Activated CD8-positive, alpha-beta memory T cell treated with anti-CD3 and anti-CD28 coated beads, Interleukin-2, amount 50 U/mL, for 4 hours (primary cell): ENCODE data around the gene RGMB.
A peak's percentile ranks its signal among the peaks of the same experiment; 100 is the strongest.

Experiments
- DNase-seq: peaks from one replicate; pipeline ENCODE4 v3.0.0-alpha.2; 2020

Gene RGMB

DNA sequence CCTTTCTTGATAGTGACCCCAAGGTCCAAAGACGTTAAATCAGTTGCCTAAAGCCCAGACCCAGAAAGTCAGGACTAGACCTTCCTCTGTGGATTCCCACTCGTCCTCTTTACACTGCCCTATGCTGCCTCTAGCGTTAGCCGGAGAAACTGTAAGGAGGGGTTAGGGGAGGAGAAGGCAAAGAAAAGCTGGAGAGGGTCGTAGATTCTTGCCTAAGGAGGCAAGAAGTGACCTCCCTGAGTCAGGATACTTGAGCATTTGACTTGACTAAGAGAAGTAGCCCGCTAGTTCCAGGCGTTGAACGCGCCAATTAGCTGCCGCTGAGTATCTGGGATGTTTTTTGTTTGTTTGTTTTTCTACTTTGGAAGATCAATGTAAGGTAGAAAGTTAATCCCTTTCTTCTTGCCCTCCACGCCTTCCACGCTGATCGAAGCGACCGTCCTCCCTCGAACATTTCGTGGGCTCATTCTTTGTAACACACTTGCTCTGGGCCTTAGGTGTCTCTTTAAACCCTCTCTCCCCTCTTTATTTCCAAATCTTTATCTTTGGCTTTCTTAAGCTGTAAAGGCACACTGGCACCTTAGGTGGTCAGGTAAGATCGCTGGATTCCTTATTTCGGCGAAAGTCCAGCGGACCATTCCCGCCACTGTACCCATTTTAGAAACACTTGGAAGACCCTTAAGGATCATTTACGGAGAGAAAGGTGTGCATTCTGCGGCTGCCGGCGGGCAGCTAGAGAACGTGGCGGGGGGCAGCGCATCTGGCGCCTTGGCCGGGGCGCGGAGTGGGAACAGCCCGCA is 5.1 kb upstream of the RGMB start:
- peak; percentile 31 for DNase-seq

DNA sequence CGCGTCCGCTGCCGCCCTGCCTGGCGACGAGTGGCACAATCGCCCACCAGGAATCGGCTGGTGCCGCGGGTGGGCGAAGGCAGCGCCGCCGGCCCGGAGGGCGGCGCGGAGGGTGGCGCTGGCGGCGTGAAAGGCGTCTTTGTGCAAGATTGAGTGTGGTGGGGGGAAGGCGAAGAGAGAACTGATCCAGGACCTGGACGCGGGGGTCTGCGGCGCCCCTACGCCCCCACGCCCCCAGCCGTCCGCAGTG is 4.6 kb upstream of the RGMB start:
- no peak for DNase-seq

DNA sequence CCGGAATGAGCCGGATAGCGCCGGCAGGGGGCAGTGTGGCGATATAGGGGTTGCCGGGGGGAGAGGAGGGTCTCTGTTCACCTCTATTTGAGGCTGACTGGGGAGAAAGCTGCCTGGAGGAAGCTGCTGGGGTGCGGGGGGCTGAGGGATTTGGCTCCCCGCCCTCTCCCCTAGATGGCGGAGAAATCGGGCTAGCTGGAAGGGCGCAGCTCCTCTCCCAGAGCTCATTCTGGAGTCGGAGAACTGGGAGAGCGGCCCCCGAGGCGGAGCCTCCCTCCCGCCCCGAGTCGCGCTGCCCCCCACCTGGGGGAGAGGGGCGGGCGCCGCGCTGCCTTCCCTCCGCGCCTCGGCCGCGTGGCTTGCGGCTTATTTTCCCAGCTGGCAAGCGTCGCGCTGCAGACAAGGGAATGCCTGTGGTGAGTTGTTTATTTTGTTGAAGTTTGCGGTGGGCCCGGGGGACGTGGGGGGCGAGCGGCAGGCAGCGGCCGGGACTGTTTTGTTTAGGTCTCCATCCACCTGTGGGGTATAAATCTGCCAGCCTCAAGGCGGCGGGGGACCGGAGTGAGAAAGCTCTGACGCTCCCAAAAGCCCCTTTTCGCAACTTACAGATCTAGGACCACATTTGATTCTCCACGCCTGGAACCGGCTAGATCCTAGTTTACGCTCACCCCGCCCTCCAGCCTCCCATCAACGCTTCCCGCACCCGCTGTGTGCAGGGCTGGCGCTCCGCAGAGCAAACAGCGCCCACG is 4.1 kb upstream of the RGMB start:
- peak; percentile 59 for DNase-seq

DNA sequence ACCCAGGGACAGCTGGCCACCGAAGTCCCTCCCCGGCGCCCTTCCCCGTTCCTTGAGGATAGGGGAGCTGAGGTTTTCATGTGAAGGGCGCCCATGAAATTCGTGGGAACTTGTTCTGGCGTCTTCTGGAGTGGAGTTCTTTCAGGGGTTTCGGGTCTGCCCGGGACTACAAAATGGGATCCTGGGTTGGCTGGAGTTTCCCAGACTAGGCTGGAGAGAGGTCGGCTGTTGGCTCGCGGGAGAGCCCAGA is 3.6 kb upstream of the RGMB start:
- DNase-seq, result no peak

DNA sequence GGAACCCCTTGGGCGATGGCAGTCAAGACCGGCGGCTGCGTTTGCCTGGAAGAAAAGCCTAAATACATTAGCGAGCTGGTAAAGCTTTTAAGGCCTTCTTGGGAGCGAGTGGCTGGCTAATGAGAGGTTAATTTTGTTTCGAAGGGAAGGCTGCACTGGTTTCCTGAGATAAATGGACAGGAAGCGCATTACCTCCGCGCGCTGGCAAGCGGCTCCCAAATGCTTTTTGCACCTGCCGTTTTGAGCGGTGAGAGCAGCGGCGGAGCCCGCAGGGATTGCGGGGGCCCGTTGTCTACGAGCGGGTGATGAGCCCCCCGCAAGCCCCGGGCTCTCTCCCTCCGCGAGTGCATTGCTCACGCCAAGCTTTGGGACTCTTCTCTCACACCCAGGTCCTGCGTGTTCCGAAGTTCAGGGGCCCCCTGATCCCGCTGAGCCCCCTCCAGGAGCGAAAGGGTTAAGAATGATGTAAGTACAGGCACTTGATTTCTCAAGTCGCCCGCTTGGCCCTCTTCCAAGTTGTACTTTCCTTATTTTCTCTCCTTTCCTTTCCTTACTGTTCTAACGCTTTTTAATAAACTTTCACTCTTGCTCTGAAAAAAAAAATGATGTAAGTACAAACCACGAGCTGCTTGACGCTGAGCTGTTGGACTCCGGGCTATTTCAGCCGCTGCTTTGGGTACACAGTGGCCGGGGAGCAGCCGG is 3.1 kb upstream of the RGMB start:
- DNase-seq, result peak; percentile 26

DNA sequence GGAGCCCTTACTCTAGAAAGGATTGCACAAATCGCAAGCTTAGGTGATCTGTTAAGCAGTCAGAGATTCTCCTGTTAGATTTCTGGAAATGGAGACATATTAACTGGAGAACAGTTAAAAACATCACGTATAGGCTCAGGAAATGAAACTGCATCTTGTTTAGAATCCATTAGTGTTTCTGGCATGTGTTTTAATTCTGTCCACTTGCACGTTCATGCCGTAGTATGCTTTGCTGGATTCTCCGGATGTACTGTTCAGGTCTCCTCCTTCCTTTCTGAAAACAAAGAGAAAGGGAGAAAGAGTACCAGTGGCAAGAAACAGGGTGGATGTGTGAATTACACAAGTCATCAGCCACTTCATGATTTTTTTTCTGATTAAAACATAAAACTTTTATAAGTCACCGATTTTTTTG is 2.5 kb upstream of the RGMB start:
- no peak for DNase-seq

DNA sequence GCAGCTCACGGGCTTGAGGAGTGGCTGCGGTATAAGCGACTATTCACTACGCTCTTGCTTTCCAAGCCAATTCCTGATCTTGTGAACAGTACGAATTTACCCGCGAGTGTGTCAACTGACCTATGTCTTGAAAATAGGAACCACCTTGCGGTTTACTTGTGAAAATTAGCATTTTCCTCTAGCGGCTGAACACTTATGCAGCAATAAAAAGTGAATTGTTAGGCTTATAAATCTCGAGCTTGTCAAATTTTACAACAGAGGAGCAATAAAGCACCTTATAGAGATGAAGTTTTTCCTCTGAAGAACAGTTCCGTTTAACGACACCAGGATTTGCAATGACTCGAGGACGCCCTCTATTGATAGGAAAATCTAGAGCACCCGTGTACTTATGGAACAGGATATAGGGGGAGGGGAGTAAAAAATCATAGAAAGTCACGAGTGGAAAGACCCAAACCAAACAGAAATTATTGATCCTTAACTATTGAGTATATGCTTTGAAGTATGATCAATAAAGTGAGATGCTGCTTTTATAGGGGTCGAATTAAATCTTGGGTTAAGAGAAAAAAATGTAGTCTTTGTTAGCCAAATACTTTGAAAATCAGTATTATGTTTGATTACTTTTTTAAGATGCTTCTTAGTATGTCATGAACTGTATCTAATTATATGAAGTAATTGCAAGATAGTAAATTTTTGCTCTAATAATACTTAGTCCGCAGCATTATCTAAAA is 1.9 kb upstream of the RGMB start:
- peak; percentile 52 for DNase-seq

DNA sequence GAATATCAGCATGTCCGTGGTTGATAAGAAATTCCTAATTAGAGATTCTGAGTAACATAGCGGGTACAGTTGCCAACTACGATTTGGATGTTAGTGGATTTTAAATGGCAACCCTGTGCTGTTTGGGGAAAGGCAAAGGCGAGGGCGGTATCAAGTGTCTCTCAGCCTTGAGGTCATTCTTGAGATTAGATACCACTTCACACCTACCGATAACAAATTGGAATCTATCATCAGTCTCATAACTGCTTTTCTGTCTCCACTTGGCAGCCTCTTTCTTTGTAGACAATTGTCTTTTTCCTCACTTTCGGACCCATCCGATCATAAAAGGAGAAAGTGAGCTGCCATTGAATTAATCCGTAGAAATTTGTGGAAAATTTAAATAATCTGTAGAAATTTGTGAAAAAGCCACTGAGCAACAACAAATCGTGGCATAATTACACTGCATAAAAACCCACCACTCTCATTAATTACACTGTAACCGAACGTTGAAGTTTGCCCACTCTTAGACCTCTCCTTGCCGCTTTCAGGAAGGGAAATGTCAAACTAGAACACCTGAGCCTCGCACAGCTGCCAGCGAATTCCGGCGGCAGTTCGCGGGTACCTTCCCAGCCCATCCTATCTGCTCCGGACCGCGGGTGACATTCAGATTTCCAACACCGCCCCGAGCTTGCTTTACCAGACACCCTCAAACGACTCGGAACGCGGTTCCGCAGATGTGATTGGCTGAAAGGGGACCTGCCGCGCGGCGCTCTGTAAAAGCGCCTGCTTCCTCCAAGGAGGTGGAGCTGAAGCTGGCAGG is 849 bp upstream of the RGMB start:
- DNase-seq, result peak; percentile 55

DNA sequence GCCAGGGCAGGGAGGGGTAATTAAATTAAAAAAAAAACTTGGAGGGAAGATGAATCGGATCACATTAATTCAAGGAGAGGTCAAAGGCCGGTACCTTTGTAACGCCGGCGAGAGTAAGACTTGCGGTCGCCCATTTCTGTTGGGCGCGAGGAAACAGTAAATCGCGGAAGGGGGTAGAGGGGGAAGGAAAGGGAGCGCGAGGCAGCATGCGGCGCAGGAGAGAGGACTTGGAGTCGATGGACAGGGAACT is 324 bp upstream of the RGMB start:
- no peak for DNase-seq

DNA sequence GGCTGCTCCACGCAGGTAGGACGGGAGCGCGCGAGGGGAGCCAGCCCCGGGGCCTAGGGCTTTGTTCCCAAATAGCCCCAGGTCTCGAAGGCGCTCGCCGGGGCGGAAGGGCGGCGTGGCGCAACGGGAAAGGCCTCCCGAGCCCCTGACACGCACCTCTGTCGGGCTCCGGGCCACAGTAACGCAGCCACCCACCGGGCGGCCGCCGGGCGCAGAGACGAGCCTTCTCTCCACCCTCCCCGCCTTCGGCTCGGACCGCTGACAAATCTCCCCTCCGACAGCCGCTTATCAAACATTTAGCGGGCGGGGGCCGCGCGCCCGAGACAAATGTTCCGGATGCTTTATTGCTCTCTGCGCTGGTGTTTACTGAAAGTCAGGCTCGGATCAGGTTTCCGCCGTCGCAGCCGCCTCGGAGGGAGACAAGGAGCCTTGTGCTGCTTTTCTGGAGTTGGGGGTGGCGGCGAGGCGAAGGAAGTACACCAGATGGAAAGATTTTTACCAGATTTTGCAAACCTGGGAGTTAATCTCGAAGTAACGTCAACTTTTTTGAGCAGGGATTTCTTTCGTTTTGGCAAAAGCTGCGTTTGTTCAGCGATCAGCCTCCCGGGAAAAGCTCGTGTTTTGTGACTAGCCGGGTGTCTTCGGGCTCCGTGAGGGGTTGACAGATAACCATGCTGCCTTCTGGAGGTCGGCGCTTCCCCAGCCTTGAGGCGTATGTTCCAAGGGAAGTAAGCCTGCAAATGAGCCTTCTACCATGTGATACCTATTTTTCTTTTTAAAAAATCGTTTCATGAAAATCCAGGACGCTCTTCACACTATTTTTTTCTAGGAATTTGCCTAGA is 950 bp downstream of the RGMB start:
- DNase-seq, result peak; percentile 55

DNA sequence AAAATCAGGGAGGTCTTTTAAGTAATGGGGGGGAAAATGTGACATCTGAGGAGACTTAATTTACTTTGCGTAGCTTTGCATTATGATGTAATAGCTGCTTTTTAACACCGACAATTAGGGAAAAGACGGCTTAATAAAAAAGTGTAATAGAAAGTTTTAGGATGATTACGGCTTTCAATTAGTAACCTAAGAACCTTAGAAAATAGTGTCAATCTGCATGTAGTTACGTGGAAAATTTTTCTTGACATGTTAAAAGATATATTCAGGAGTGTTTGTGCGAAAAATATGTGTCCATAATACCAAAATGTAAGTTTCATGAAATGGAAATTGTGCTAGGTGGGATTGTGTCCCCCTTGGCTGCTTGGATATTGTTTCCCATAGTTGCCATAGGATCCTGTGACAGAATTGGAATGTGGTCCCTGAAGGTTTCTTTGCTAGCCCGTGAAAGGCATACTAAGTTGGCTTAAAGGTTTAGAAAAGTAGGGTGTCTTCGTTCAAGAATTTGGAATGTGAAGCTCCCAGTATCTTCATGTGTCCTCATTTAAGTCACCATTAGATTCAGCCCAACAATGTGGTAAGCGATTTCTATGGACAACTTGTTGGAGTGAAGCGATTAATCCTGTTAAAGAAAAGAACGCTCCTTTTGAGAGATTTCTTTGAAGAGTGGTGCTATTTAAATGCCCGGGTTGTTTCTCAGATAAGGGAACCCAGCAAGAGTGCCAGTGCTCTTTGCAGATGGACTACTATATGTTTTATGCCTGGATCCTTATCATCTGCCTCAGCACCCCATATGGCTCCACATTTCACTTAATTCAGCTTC is 2.0 kb downstream of the RGMB start:
- no peak for DNase-seq

DNA sequence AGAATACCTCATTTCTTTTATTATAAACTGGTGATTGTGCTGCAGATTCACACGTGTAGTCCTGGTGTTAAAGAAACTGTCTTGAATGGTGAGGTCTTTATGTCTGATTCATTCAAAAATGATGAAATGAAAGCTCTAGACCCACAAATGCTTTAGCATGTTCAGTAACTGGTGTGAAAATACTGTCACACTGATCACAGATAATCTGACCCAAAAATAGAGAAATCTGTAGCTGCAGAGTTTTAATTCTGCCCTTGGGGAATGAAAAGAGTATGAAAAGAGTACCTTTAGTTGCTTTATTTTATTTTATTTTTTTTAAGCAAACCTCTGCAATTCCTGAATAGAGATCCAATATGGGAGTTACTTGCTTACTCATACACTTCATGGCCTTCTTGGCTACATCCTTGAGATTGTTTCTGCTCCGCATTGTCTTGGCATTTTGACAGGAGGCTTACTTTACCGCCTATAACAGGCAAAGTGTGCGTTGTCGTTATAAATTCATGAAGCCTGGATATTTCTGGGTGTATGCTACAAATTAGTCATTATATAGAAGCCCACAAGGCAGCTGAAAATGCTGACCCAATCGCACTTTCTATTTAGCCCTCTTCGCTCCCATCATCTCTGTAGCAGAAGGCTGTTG is 2.7 kb downstream of the RGMB start:
- DNase-seq, result no peak

DNA sequence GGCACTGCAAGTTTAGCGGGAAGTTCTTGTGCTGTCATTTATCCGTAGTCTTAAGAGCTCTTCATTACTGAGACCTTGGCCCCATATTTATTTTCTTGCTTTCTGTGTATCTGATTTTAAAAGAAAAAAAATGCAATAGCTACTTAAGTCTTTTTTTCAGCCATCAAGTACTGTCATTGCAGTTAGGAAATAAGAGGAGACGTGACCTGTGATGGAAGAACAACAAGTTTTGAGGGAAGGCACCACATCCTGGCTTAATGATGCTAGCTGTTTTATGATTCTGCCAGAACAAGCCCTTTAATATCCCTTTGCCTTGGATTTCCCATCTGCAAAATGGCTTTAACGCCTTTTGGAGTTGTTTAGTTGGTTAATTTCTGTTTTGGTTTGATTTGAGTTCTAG is 3.8 kb downstream of the RGMB start:
- no peak for DNase-seq

DNA sequence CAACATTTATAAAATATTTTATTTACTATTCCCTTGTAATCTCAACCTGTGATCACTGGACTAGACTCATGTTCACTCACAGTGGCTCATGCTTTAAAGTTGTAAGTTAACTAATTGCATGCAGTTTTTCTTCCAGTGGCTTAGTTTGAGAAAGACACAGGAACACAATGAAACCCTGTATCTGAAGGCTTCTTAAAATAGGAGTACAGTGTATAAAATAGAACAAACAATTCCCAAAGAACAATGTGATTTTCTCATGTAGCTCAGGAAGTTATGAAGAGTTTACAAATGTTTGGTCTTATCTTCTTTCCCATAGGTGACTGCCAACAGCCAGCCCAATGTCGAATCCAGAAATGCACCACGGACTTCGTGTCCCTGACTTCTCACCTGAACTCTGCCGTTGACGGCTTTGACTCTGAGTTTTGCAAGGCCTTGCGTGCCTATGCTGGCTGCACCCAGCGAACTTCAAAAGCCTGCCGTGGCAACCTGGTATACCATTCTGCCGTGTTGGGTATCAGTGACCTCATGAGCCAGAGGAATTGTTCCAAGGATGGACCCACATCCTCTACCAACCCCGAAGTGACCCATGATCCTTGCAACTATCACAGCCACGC is 5.9 kb downstream of the RGMB start:
- no peak for DNase-seq

DNA sequence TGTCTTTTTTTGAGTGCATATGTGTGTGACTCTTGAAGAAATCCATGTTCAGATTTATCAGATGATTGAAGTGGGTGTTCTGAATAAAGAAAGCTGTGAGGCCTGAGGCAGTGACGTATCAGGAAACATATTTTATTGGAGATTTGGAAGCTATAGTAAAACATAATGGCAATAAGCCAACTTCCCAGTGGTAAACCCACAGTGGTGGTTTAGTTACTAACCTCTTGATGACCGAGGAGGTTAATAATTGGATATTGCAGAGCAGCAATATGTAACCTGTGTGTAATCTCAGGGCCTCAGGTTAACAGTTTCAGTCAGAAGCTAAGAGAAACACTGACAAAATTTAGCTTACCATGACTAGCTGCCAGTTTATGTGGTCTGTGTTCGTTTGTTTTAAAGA is 6.9 kb downstream of the RGMB start:
- no peak for DNase-seq

DNA sequence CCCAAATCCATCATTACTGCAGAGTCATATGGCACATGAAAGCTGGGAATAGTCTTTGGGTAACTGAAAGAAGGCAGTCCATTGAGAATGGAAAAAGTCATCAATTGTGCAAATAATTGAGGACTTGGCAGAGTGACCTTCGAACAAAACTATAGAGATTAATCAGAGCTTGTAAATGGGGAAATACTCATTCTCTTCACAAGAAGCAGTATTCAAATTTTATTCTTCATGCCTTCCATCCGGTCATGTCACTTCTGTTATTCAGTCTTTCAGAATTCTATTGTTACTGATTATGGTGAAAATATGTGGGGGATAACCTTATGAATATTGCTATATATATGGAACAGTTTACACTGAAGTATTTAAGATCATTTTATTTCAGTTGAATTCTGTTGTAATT is 8.1 kb downstream of the RGMB start:
- DNase-seq, result no peak

DNA sequence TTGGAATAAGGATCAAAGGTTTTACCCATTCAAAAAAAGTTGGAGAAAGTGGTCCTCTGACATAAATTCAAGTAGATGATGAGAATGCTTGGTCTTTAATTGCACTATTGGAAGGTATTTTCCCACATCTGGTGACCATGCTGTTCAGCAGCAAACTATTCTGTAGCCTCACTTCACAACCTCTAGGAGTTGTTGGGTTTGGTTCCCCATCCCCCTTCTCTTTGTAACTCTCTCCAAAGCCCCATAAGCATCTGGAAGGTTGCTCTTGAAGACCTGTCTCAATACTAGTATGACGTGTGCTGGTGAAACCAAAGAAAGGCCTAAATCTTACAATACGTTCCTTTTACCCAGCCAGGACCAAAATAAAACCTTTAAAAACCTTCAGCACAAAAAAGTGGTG is 8.5 kb downstream of the RGMB start:
- no peak for DNase-seq

DNA sequence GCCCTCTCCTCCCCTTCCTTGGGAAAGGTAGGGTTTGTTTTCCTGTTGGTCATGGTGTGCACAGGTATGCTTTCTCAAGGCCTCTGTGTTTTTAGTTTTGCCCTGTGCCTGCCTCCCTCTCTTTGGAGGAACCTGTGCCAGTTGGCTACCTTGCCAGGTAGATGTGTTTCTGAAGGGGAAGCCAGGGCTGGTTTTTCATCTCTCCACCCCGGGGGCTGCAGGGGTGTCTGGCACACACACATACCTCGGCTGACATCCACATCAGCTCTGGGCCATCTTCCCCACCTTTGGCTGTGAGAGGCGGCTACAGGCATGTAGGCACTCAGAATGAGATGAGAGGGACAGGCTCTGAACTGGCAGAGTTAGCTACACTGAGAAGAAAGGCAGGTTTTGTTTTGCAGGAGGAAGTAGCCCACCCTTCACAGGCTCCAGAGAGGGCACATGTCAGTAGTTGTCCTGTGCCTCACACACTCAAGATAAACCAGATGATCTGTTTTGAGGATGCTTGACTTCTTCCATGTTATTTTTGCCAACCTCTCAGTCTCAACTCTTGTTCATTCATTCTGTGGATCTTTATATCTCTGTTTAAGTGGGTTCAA is 9.7 kb downstream of the RGMB start:
- DNase-seq, result no peak

DNA sequence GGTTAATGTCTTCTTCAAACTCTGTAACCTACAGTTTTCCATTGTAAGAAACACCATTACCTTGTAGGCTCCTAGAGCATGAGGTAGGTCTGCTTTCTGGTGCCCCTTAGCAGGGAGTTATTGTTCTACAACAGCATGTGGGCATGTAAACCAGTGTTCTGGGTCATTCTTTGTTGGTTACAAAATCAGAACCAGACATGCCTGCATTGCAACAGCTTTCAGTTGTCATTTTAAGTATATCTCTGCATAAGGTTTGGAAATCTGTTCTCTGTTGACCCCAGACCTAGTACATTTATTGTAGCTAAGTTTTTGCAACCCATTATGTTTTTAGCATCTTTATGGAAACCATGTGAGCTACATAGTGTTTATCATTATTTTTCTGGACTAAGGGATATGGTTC is 10.9 kb downstream of the RGMB start:
- DNase-seq, result no peak

DNA sequence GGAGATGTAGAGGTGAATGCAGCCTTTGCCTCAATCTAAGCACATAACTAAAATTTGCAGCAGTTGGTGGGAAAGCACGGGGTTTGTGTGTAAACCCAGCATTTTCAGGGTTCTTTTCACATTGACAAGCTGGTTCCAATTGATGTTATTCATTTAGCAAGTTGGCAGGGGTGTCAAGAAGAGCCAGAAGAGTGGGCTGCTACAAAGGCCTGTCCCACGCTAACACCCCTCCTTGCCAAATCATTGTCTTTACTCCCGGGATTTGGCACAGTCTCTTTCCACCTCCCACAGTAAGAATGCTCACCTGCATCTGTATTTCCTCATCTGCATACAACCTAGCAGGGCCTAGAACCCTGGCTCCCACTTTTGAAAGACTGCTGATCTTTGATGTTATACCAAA is 11.8 kb downstream of the RGMB start:
- DNase-seq, result no peak
